GM19099 (cell line): ENCODE results near the gene PPP2R2D.

Experiments used
- POLR2A ChIP-seq: IDR thresholded peaks from 3 replicates; pipeline ENCODE4 v1.6.1; 2011; ENCODE audit warnings: low read depth; ENCODE audit not compliant: insufficient read length; ENCODE audit errors: extremely low read depth

The PPP2R2D gene

DNA sequence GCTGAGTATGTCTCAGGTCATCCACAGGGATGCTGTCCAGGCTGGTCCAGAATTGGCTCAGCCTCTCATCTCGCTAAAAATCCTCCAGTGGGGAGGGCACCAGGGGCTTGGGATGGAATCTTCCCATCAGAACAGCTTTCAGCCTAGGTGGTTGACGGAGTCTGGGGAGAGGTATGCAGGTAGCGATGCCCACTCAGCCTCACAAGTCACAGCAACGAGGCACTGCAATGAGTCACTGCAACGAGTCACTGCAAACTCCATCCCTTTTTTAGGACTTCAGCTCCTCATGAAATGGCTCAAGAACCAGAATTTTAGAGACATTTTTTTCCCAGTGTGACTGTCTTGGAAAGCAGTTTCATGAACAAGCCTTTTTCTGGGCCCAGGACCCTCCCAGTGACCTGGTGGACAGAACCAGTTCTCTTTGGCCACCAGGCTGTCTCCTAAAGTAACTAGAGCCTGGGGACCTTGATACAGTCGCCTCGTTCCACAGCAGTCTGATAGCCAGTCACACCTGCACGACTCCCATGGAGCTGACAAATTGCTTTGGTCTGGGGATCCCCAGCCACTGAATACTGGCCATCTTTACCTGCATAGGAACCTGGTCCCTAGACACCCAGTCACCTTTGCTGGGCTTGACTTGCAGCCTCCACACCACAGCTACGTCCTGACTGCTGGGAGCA lies 41.3 kb upstream of the PPP2R2D start:
- no peak for TF ChIP-seq POLR2A

DNA sequence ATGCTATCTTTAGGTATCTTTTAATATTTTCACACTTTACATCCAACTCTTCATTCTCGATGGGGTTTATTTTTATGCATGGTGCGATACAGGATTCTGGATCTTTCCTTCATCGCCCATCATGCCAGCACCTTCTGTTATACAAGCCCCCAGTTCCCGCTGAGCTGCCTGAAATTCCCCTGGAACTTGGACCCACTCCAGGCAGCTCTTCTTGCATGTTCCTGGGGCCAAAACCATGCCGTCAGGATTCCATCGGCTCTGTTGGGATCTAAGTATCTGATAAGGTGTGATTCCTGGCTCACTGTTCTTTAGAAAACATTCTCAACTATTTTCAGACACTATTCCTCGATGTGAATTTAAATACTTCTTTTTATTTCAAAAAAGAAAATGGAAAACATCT lies 40.5 kb upstream of the PPP2R2D start:
- TF ChIP-seq POLR2A: no peak

GRCh38 chr10:131860806-131861440 lies 39.9 kb upstream of the PPP2R2D start:
- no peak for TF ChIP-seq POLR2A

DNA sequence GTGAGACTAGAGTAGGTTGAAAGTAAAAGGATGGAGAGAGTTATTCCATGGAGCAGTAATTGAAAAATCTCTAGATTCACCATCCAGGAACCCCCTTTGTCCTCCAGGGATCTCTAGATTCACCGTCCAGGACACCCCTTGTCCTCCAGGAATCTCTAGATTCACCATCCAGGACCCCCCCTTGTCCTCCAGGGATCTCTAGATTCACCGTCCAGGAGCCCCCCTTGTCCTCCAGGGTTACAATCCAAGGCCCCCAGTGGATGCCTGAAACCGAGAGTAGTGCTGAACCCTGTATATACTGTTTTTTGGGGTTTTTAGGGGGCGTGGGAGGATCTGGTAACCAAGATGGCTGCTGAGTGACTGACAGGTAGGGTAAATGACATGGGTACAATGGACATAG lies 38.3 kb upstream of the PPP2R2D start:
- no peak for TF ChIP-seq POLR2A

- TF ChIP-seq POLR2A: no peak
Measured at GRCh38 chr10:131865223-131865917, 35.4 kb upstream of the PPP2R2D start.

GRCh38 chr10:131866673-131867072 lies 34.1 kb upstream of the PPP2R2D start:
- no peak for TF ChIP-seq POLR2A

- no peak for TF ChIP-seq POLR2A
Measured at GRCh38 chr10:131868436-131868835, 32.4 kb upstream of the PPP2R2D start.

- no peak for TF ChIP-seq POLR2A
Measured at GRCh38 chr10:131869344-131869743, 31.5 kb upstream of the PPP2R2D start.

DNA sequence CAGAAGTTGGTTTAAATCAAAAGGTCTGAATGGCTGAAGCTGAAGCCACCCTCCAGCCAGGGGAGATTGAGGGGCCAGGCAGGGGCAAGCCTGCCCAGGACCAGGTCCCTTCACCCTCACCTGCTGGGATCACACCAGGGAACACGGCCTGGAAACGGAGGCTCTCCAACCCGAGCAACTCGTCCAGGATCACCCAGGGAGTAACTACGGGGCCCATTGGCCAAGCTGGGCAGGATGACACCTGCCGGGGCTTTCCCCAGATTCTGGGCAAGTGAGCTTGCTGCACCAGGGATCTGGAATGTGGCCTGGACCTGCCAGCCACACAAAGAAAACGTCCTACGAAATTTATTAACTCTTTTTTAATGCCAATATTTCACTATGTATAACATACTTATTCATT lies 30.4 kb upstream of the PPP2R2D start:
- no peak for TF ChIP-seq POLR2A

GRCh38 chr10:131870831-131871672 lies 29.8 kb upstream of the PPP2R2D start:
- TF ChIP-seq POLR2A: no peak

DNA sequence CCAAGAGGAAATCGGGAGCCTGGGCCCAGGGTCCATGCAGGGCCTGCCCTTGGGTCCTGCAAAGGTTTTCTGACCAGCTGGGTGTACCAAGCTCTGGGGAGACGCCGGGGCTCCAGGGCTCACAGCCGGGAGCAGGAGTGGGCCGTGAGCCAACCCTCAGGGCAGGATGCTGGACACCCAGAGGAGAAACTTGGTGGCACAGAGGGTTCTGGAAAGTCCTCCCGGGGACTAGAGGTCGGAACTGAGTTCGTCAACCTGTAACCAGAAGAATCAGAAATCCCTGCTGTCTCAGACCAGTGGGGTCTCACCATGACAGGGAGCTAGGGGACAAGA lies 29.2 kb upstream of the PPP2R2D start:
- no peak for TF ChIP-seq POLR2A

- no peak for TF ChIP-seq POLR2A
Measured at GRCh38 chr10:131872011-131872826, 28.6 kb upstream of the PPP2R2D start.

- TF ChIP-seq POLR2A: no peak
Measured at GRCh38 chr10:131872827-131873375, 27.9 kb upstream of the PPP2R2D start.

DNA sequence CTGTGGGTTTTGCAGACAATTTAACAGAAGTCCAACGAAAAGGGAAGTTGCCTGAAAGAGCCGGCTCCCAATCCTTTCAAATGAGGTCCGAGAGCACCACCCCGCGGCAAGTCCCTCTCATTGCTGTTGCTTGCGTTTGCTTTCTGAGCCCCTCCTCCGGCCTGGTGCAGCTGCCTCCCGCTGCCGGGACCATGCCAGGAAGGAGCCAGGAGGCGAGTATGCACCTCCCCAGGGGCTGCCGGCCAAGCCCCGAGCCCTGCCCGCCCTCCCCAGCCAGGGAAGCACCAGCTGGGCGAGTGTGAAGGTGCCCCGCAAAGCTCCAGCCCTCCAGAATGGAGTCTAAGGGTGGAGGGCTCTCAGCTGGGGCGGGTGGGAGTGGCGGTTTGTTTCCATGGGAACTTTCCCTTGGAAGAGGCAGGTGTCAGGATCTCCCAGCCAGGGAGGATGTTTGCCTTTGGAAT lies 25.8 kb upstream of the PPP2R2D start:
- TF ChIP-seq POLR2A: no peak
